ENCODE results near the gene CNFN.

The CNFN gene

GRCh38 chr19:42400404-42400803, 10.3 kb upstream of the CNFN start:
- H3K36me3 ChIP-seq (ENCODE audit: control insufficient read depth in 1 of 2, insufficient read depth in 2 of 2, low read length in 2 of 2): no peaks in the 10 kb centered on the region

GRCh38 chr19:42397263-42398166, 7.4 kb upstream of the CNFN start:
- H3K36me3 ChIP-seq (ENCODE audit: control insufficient read depth in 1 of 2, insufficient read depth in 2 of 2, low read length in 2 of 2): no peaks in the 10 kb centered on the region
- H3K4me3 ChIP-seq (ENCODE audit: low read depth, low read length): peak overlapping the region; percentile 71
- peak overlapping the region; percentile 30 for H3K9ac ChIP-seq (ENCODE audit: low read length)
- H3K27me3 ChIP-seq (ENCODE audit: insufficient read depth, low read length): peaks cover 2% of the 10 kb centered on the region
- H3K18ac ChIP-seq (ENCODE audit: low read length): peak overlapping the region; percentile 20
- H3K9me3 ChIP-seq (ENCODE audit: insufficient read depth, low read depth, low read length): peaks cover 1% of the 10 kb centered on the region
- H2AFZ ChIP-seq (ENCODE audit: insufficient read depth, low read length, poor library complexity): peak overlapping the region; percentile 38
- H2BK120ac ChIP-seq (ENCODE audit: insufficient read depth, low read length, poor library complexity): no peak overlapping the region
- H3K4me1 ChIP-seq (ENCODE audit: control insufficient read depth in 1 of 2, insufficient read depth in 2 of 2, low read length in 2 of 2): peaks cover 13 to 18% of the 10 kb centered on the region in 2 experiments
- H2BK12ac ChIP-seq (ENCODE audit: low read length): no peak overlapping the region
- no peak overlapping the region for H4K91ac ChIP-seq (ENCODE audit: low read depth, low read length)
- H3K23ac ChIP-seq (ENCODE audit: low read length): no peak overlapping the region
- no CpG with 5 or more reads among the region's 25 CpGs for WGBS (ENCODE audit: extremely low coverage, insufficient coverage, insufficient read length)
- H4K12ac ChIP-seq (ENCODE audit: low read depth, low read length): peak overlapping the region; percentile 20
- no peak for DNase-seq
- H3K4me2 ChIP-seq (ENCODE audit: low read length): peak overlapping the region; percentile 75
- H3K14ac ChIP-seq (ENCODE audit: low read length): peak overlapping the region; percentile 32
- peak overlapping the region; percentile 39 for H3K27ac ChIP-seq (ENCODE audit: low read depth, low read length)
- H2AK5ac ChIP-seq (ENCODE audit: low read length): peak overlapping the region; percentile 1
- H4K8ac ChIP-seq (ENCODE audit: low read depth, low read length): peak overlapping the region; percentile 39
- peaks cover 12% of the 10 kb centered on the region for H3K79me1 ChIP-seq (ENCODE audit: low read length)
- H3K79me2 ChIP-seq (ENCODE audit: control insufficient read depth, insufficient read depth, low read length, poor library complexity): peaks cover 5% of the 10 kb centered on the region
- H2BK5ac ChIP-seq (ENCODE audit: low read depth, low read length, poor library complexity): no peak overlapping the region
- H3K4ac ChIP-seq (ENCODE audit: low read depth, low read length): peak overlapping the region; percentile 3

More at GRCh38 chr19:42400404-42400803, 10.3 kb upstream of the CNFN start:
- no peak overlapping the region for H2BK12ac ChIP-seq (ENCODE audit: low read length)
- H3K27me3 ChIP-seq (ENCODE audit: insufficient read depth, low read length): peaks cover 2% of the 10 kb centered on the region
- peaks cover 13 to 18% of the 10 kb centered on the region in 2 experiments for H3K4me1 ChIP-seq (ENCODE audit: control insufficient read depth in 1 of 2, insufficient read depth in 2 of 2, low read length in 2 of 2)
- H3K4ac ChIP-seq (ENCODE audit: low read depth, low read length): no peak overlapping the region
- H2BK120ac ChIP-seq (ENCODE audit: insufficient read depth, low read length, poor library complexity): no peak overlapping the region
- H3K23ac ChIP-seq (ENCODE audit: low read length): no peak overlapping the region
- H4K91ac ChIP-seq (ENCODE audit: low read depth, low read length): no peak overlapping the region
- peaks cover 12% of the 10 kb centered on the region for H3K79me1 ChIP-seq (ENCODE audit: low read length)
- no peak overlapping the region for H3K27ac ChIP-seq (ENCODE audit: low read depth, low read length)
- H3K18ac ChIP-seq (ENCODE audit: low read length): no peak overlapping the region
- no peak overlapping the region for H3K4me2 ChIP-seq (ENCODE audit: low read length)
- no peak overlapping the region for H4K8ac ChIP-seq (ENCODE audit: low read depth, low read length)
- no CpG with 5 or more reads among the region's 1 CpG for WGBS (ENCODE audit: extremely low coverage, insufficient coverage, insufficient read length)
- H3K9ac ChIP-seq (ENCODE audit: low read length): no peak overlapping the region
- H4K12ac ChIP-seq (ENCODE audit: low read depth, low read length): no peak overlapping the region
- H3K9me3 ChIP-seq (ENCODE audit: insufficient read depth, low read depth, low read length): peaks cover 1% of the 10 kb centered on the region
- H2BK5ac ChIP-seq (ENCODE audit: low read depth, low read length, poor library complexity): no peak overlapping the region
- no peak overlapping the region for H2AFZ ChIP-seq (ENCODE audit: insufficient read depth, low read length, poor library complexity)
- no peak overlapping the region for H3K14ac ChIP-seq (ENCODE audit: low read length)
- peaks cover 5% of the 10 kb centered on the region for H3K79me2 ChIP-seq (ENCODE audit: control insufficient read depth, insufficient read depth, low read length, poor library complexity)
- DNase-seq: no peak
- H3K4me3 ChIP-seq (ENCODE audit: low read depth, low read length): no peak overlapping the region
- no peak overlapping the region for H2AK5ac ChIP-seq (ENCODE audit: low read length)

GRCh38 chr19:42396381-42397262, 6.5 kb upstream of the CNFN start:
- peak overlapping the region; percentile 90 for H4K91ac ChIP-seq (ENCODE audit: low read depth, low read length)
- H2BK120ac ChIP-seq (ENCODE audit: insufficient read depth, low read length, poor library complexity): peak overlapping the region; percentile 73
- peak overlapping the region; percentile 71 for H3K4me3 ChIP-seq (ENCODE audit: low read depth, low read length)
- peak overlapping the region; percentile 39 for H3K27ac ChIP-seq (ENCODE audit: low read depth, low read length)
- H2BK12ac ChIP-seq (ENCODE audit: low read length): peak overlapping the region; percentile 23
- peak; percentile 100 for DNase-seq
- H4K8ac ChIP-seq (ENCODE audit: low read depth, low read length): peak overlapping the region; percentile 95
- peak overlapping the region; percentile 81 for H3K14ac ChIP-seq (ENCODE audit: low read length)
- H3K4me1 ChIP-seq (ENCODE audit: control insufficient read depth in 1 of 2, insufficient read depth in 2 of 2, low read length in 2 of 2): peaks cover 13 to 14% of the 10 kb centered on the region in 2 experiments
- H2AFZ ChIP-seq (ENCODE audit: insufficient read depth, low read length, poor library complexity): peak overlapping the region; percentile 71
- H3K4ac ChIP-seq (ENCODE audit: low read depth, low read length): peak overlapping the region; percentile 3
- H3K9ac ChIP-seq (ENCODE audit: low read length): peak overlapping the region; percentile 30
- H4K12ac ChIP-seq (ENCODE audit: low read depth, low read length): peak overlapping the region; percentile 64
- H3K36me3 ChIP-seq (ENCODE audit: control insufficient read depth in 1 of 2, insufficient read depth in 2 of 2, low read length in 2 of 2): no peaks in the 10 kb centered on the region
- H3K9me3 ChIP-seq (ENCODE audit: insufficient read depth, low read depth, low read length): peaks cover 1% of the 10 kb centered on the region
- H3K27me3 ChIP-seq (ENCODE audit: insufficient read depth, low read length): no peaks in the 10 kb centered on the region
- H2AK5ac ChIP-seq (ENCODE audit: low read length): peak overlapping the region; percentile 45
- no peak overlapping the region for H3K23ac ChIP-seq (ENCODE audit: low read length)
- H3K4me2 ChIP-seq (ENCODE audit: low read length): peak overlapping the region; percentile 75
- peaks cover 2% of the 10 kb centered on the region for H3K79me2 ChIP-seq (ENCODE audit: control insufficient read depth, insufficient read depth, low read length, poor library complexity)
- peak overlapping the region; percentile 50 for H3K18ac ChIP-seq (ENCODE audit: low read length)
- WGBS (ENCODE audit: extremely low coverage, insufficient coverage, insufficient read length): no CpG with 5 or more reads among the region's 42 CpGs
- peak overlapping the region; percentile 81 for H2BK5ac ChIP-seq (ENCODE audit: low read depth, low read length, poor library complexity)
- peaks cover 9% of the 10 kb centered on the region for H3K79me1 ChIP-seq (ENCODE audit: low read length)

GRCh38 chr19:42394751-42395150, 4.7 kb upstream of the CNFN start:
- H3K4ac ChIP-seq (ENCODE audit: low read depth, low read length): no peak overlapping the region
- no peak overlapping the region for H2BK5ac ChIP-seq (ENCODE audit: low read depth, low read length, poor library complexity)
- H3K27me3 ChIP-seq (ENCODE audit: insufficient read depth, low read length): peaks cover 2% of the 10 kb centered on the region
- no peak overlapping the region for H3K9ac ChIP-seq (ENCODE audit: low read length)
- no peak overlapping the region for H3K27ac ChIP-seq (ENCODE audit: low read depth, low read length)
- H2BK120ac ChIP-seq (ENCODE audit: insufficient read depth, low read length, poor library complexity): no peak overlapping the region
- no peak overlapping the region for H2AFZ ChIP-seq (ENCODE audit: insufficient read depth, low read length, poor library complexity)
- H3K4me2 ChIP-seq (ENCODE audit: low read length): no peak overlapping the region
- H3K79me2 ChIP-seq (ENCODE audit: control insufficient read depth, insufficient read depth, low read length, poor library complexity): peaks cover 2% of the 10 kb centered on the region
- no peak overlapping the region for H4K12ac ChIP-seq (ENCODE audit: low read depth, low read length)
- H3K23ac ChIP-seq (ENCODE audit: low read length): no peak overlapping the region
- no peaks in the 10 kb centered on the region for H3K36me3 ChIP-seq (ENCODE audit: control insufficient read depth in 1 of 2, insufficient read depth in 2 of 2, low read length in 2 of 2)
- H3K14ac ChIP-seq (ENCODE audit: low read length): no peak overlapping the region
- no peak overlapping the region for H3K18ac ChIP-seq (ENCODE audit: low read length)
- peaks cover 9% of the 10 kb centered on the region for H3K79me1 ChIP-seq (ENCODE audit: low read length)
- H3K4me1 ChIP-seq (ENCODE audit: control insufficient read depth in 1 of 2, insufficient read depth in 2 of 2, low read length in 2 of 2): peaks cover 10 to 12% of the 10 kb centered on the region in 2 experiments
- DNase-seq: peak; percentile 75 to 85
- no peak overlapping the region for H2BK12ac ChIP-seq (ENCODE audit: low read length)
- no peak overlapping the region for H2AK5ac ChIP-seq (ENCODE audit: low read length)
- no peak overlapping the region for H4K91ac ChIP-seq (ENCODE audit: low read depth, low read length)
- no CpG with 5 or more reads among the region's 8 CpGs for WGBS (ENCODE audit: extremely low coverage, insufficient coverage, insufficient read length)
- H4K8ac ChIP-seq (ENCODE audit: low read depth, low read length): no peak overlapping the region
- no peak overlapping the region for H3K4me3 ChIP-seq (ENCODE audit: low read depth, low read length)
- H3K9me3 ChIP-seq (ENCODE audit: insufficient read depth, low read depth, low read length): peaks cover 3% of the 10 kb centered on the region
